Germinal center (tissue), 1 donor: Measurements from ENCODE around the gene SAP25.
A peak's percentile ranks its signal among the peaks of the same experiment; 100 is the strongest.

Experiments
- DNase-seq: peaks from one replicate; pipeline ENCODE4 v3.0.0; 2012; ENCODE audit warnings: mixed read lengths, low spot score

Gene SAP25

DNA sequence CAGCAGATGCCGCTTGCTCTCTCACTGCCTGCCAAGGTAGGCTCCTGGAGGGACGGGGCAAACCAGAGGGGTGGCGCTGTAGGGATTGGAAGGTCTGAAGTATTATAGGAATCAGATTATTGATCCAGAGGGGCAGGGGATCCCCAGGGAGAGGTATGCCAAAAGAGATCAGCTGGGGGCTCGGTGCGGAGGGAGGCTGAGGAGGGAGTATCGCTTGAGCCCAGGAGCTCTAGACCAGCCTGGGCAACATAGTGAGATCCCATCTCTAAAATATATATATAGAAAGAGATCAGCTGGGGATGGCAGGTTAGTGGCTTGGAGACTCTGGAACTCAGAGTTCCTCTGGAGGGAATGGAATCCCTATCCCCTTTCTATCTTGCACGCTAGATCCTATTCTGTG lies 21.5 kb upstream of the SAP25 start:
- no peak for DNase-seq

DNA sequence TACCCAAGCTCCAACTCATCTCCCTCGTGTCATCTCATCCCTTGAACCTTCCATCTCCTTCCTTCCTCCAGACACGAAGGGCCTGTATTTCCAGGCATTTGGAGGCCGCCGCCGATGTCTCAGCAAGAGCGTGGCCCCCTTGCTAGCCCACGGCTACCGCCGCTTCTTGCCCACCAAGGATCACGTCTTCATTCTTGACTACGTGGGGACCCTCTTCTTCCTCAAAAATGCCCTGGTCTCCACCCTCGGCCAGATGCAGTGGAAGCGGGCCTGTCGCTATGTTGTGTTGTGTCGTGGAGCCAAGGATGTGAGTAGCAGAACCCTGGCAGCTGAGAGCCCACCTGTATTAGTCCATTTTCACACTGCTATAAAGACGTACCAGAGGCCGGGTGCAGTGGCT lies 17.9 kb upstream of the SAP25 start:
- no peak for DNase-seq

DNA sequence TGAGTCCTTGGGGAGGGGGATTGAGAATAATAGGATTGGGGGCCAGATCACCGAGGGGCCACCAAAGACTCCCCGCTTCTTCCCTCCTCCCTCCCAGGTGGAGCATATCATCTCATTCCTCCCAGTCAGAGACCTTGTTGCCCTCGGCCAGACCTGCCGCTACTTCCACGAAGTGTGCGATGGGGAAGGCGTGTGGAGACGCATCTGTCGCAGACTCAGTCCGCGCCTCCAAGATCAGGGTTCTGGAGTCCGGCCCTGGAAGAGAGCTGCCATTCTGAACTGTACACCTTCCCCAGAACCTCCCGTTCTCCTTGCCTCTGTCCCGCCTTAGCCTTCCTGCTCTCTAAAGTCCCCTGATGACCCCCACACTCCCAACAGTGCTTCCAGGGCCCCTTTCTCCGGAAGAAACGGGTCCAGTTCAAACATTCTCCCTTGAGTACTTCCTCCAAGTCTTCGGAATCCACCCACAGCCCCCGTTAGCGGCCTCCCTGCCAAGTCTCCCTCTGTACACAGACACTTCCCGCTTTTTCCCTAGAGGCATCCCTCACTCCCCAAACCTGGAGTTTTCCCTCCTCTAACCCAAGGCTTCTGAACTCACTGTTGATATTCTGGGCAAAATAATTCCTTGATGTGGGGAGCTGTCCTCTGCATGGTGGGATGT lies 16.5 kb upstream of the SAP25 start:
- no peak for DNase-seq

- no peak for DNase-seq
Observed at GRCh38 chr7:100589341-100589947, 15.7 kb upstream of the SAP25 start.

- no peak for DNase-seq
Observed at GRCh38 chr7:100588438-100588837, 14.7 kb upstream of the SAP25 start.

GRCh38 chr7:100586266-100587025 lies 12.7 kb upstream of the SAP25 start, which contains the start of gene FBXO24:
Gene FBXO24, plus strand, starts transcription at chr7:100586328. Its CDS starts 298 bp downstream, at chr7:100586626.
- peak; percentile 100 for DNase-seq

GRCh38 chr7:100585511-100586265 lies 12.0 kb upstream of the SAP25 start, which contains the start of gene LRCH4:
Gene LRCH4, minus strand, starts transcription at chr7:100586129. Its CDS starts 29 bp downstream, at chr7:100586100.
- DNase-seq, result peak; percentile 84

DNA sequence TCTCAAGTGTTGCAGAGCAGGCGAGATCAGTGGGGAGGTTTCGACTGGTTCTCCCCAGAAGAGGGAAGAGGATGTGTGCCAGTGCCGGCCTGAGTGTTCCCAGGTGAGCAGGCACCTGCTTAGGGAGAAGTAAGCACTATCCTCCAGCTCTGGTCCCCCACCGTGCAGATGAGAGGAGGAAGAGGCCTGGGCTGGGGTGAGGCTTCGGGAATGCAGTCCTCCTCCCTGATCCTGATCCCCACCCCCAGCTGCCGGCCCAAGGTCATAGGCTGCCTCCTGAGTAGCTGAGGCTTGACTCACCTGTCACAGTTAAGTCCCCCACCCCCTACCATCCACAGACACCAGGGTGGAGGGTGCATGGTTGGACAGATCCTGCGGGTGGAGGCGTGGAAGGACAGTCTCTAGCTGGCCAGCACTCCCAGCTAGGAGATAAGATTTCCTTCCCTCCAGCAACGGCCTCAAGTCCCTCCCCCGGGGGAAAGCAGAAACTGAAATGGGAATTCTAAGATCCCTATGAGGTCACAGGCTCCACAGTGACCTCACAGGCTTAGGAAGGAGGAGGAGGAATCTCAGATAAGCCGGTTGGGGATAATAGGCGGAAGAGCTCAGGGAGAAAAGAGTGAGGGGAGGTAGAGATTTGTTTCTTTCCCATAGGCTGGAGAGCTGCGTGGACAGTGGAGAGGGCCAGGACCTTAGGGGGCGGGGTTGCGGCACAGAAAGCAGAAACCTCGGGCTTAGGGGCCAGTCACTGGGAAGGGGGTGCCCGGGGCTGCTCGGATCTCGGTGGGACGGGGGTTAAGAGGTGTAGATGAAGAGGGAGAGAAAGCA lies 11.2 kb upstream of the SAP25 start:
- no peak for DNase-seq

GRCh38 chr7:100584054-100584682 lies 10.5 kb upstream of the SAP25 start:
- DNase-seq, result peak; percentile 37

- peak; percentile 70 for DNase-seq
Observed at GRCh38 chr7:100583132-100584053, 9.7 kb upstream of the SAP25 start.

- no peak for DNase-seq
Observed at GRCh38 chr7:100582650-100583049, 8.9 kb upstream of the SAP25 start.

- DNase-seq, result no peak
Observed at GRCh38 chr7:100582041-100582579, 8.4 kb upstream of the SAP25 start.

GRCh38 chr7:100580466-100581283 lies 7.0 kb upstream of the SAP25 start:
- no peak for DNase-seq

GRCh38 chr7:100578246-100579183 lies 4.8 kb upstream of the SAP25 start:
- DNase-seq, result no peak

DNA sequence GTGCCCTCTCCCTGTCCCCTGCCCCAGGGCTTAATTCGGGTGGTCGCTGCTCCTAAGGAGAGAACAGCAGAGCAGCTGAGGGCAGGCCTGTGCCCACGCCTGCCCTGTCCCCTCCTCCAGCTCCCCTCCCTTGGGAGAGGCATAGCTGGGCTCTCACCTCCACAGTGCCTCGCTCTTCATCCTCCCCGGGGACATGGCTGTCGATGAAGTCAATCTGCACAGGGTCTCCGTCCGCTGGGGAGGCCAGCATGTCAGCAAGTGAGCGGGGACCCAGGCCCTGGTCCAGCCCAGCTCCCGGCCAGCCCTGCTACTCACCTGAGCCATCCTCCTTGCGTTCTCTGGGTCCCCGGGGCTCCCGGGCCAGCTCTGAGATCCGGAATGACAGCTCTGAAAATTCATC lies 3.8 kb upstream of the SAP25 start:
- no peak for DNase-seq

GRCh38 chr7:100577103-100577502 lies 3.4 kb upstream of the SAP25 start:
- no peak for DNase-seq

DNA sequence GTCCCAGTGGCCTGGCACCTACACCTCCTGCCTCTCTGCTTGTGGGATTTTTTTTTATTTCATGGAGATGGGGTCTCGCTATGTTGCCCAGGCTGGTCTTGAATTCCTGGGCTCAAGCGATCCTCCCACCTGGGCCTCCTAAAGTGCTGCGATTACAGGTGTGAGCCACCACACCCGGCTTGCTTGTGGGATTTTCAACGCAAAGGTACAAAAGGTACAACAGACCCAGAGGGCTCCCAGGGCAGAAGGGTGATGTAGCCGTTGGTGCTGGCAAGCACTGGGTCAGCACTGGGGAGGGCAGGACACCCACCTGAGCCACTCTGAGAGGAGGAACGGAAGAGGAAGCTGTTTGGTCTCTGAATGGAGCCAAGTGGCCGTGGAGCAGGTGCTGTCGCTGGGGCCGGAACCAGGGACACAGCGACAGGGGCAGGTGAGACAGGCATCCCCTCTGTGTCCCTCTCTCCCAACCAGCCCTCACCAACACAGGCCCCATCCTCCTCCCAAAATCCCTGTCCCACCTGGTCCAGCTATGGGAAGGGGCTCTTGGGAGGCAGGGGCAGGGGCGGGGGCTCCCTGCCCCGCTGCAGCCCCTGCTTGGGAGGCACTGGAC lies 2.8 kb upstream of the SAP25 start:
- no peak for DNase-seq
